NCI-H146 (cell line): ENCODE results near the gene CCDC144A.
"Not testable (repeated sequence)": the region's sequence is repeated elsewhere in the genome, so short reads cannot be mapped to it uniquely, and the experiment has no call there.

Experiments used
- DNase-seq: peaks from one replicate; lab custom pipeline; 2025; lab: John Stamatoyannopoulos, UW

Gene CCDC144A

GRCh38 chr17:16820161-16820877 is 130.3 kb downstream of the CCDC144A start:
- no peak for DNase-seq

- no peak for DNase-seq
These were observed 131.0 kb downstream of the CCDC144A start for GRCh38 chr17:16820979-16821543.

- not testable (repeated sequence) for DNase-seq
These were observed 132.1 kb downstream of the CCDC144A start for GRCh38 chr17:16822133-16822532.

- DNase-seq, result not testable (repeated sequence)
These were observed 133.8 kb downstream of the CCDC144A start for GRCh38 chr17:16823768-16824406.
